Femur (tissue), 1 donor: Measurements from ENCODE around the gene DERA.

Experiments
- DNase-seq: peaks from one replicate; pipeline ENCODE4 v3.0.0-alpha.2; 2017

The DERA gene

DNA sequence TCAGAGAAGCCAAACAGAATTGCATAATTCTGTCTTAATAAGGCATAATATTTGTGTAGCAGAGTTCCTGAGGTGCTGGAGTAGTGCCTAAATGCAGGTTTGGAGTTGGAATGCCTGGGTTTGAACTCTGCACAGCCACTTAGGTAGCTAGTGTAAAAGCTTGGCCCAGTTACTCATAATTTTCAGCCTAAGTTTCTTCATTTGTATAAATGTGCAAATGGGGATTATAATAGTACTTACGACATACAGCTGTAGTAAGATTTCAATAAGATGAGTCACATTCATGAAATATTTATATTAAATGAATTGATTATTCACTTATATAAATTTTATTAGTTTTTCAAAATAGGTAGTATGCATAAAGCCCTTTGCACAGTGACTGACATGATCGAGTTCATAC is 175.8 kb downstream of the DERA start:
- no peak for DNase-seq
